Fibroblast of lung (primary cell): ENCODE measurements around the gene ITGA5. TPM values are rescaled to one million over a fixed set of nuclear protein-coding genes. Genes with fewer than 3 reads are reported as not detected.

Source experiments
- DNase-seq, 2 donors: peaks; one replicate each; pipeline versions ENCODE4 v3.0.0 to v3.0.0-alpha.2; 2010; ENCODE audit warnings: low read depth in 2 of 2
- H2AFZ ChIP-seq: 2 replicates; pipeline ENCODE4 v1.5.1; 2012; ENCODE audit warnings: low read length, control low read depth, inconsistent platforms
- H3K27ac ChIP-seq: 2 replicates; pipeline ENCODE4 v1.5.1; 2011; ENCODE audit warnings: low read length, control low read depth; ENCODE audit not compliant: insufficient read depth
- H3K27me3 ChIP-seq: 2 replicates; pipeline ENCODE4 v1.5.1; 2011; ENCODE audit warnings: mild to moderate bottlenecking, low read length; ENCODE audit not compliant: control insufficient read depth, insufficient read depth
- H3K36me3 ChIP-seq: 2 replicates; pipeline ENCODE4 v1.5.1; 2011; ENCODE audit warnings: low read length; ENCODE audit not compliant: control insufficient read depth, insufficient read depth
- H3K4me1 ChIP-seq: 2 replicates; pipeline ENCODE4 v1.5.1; 2011; ENCODE audit warnings: low read length; ENCODE audit not compliant: control insufficient read depth, insufficient read depth; ENCODE audit errors: extremely low read depth
- H3K4me2 ChIP-seq: 2 replicates; pipeline ENCODE4 v1.5.1; 2011; ENCODE audit warnings: low read length, control low read depth; ENCODE audit not compliant: insufficient read depth; ENCODE audit errors: extremely low read depth
- H3K4me3 ChIP-seq, 4 experiments: fragments of 200-600 bp in 1 of 4; sonication (generic) in 1 of 4; replicated peaks in 1 of 4; 2 replicates each; pipeline ENCODE4 v1.5.1; 2011 to 2016; ENCODE audit warnings: low read length in 4 of 4, low read depth in 3 of 4, mild to moderate bottlenecking in 3 of 4, control low read depth in 2 of 4, inconsistent platforms in 1 of 4, mixed read lengths in 1 of 4; ENCODE audit not compliant: insufficient read depth in 1 of 4; ENCODE audit errors: control extremely low read depth in 1 of 4
- H3K79me2 ChIP-seq: 2 replicates; pipeline ENCODE4 v1.5.1; 2012; ENCODE audit warnings: mild to moderate bottlenecking, low read length, inconsistent platforms; ENCODE audit not compliant: control insufficient read depth, insufficient read depth
- H3K9ac ChIP-seq: 2 replicates; pipeline ENCODE4 v1.5.1; 2011; ENCODE audit warnings: mild to moderate bottlenecking, low read length, control low read depth; ENCODE audit not compliant: insufficient read depth
- H3K9me3 ChIP-seq: 2 replicates; pipeline ENCODE4 v1.5.1; 2012; ENCODE audit warnings: low read depth, low read length; ENCODE audit not compliant: control insufficient read depth, insufficient read depth
- H4K20me1 ChIP-seq: 2 replicates; pipeline ENCODE4 v1.5.1; 2011; ENCODE audit warnings: low read length; ENCODE audit not compliant: control insufficient read depth, insufficient read depth; ENCODE audit errors: extremely low read depth
- CTCF ChIP-seq, 2 donors: IDR thresholded peaks in 1 of 2; conservative IDR thresholded peaks in 1 of 2; 1 replicate in 1 of 2; 2 replicates in 1 of 2; pipeline ENCODE4 v1.5.1; 2011 to 2012; ENCODE audit warnings: low read length in 2 of 2, control low read depth in 1 of 2, inconsistent platforms in 1 of 2, low read depth in 1 of 2, mild to moderate bottlenecking in 1 of 2
- EZH2 ChIP-seq: IDR thresholded peaks from 2 replicates; pipeline ENCODE4 v1.5.1; 2012; ENCODE audit warnings: low read length, control low read depth, mild to moderate bottlenecking; ENCODE audit errors: missing control alignments
- polyA plus RNA-seq, 2 donors: library from polyadenylated mRNA; depleted of rRNA in 1 of 2; stranded (reverse) in 1 of 2; unstranded in 1 of 2; fragments of >200 nt; gene quantifications; 2 replicates each; pipeline ENCODE4 v1.2.1, GENCODE V29; 2011 to 2012; ENCODE audit warnings: missing spikeins in 1 of 2
- total RNA-seq: library from RNA; depleted of rRNA; stranded (reverse); fragments of >200 nt; gene quantifications from 2 replicates; pipeline ENCODE4 v1.2.1, GENCODE V29; 2014

ITGA5 gene
- total and polyA plus RNA-seq, 2 donors (not counting 1 experiment from before 2014, with no cell fraction given), result 199 to 232 TPM

- H3K4me2 ChIP-seq, result peak overlapping the region; percentile 90
- no peaks in the 10 kb centered on the region for H3K79me2 ChIP-seq
- H3K27me3 ChIP-seq, result no peaks in the 10 kb centered on the region
- H3K9ac ChIP-seq, result peak overlapping the region; percentile 40
- peak overlapping the region; percentile 39 for H3K27ac ChIP-seq
- no peak for TF ChIP-seq CTCF (conservative IDR thresholded peaks at IDR 0.05 in 1 of 2, IDR thresholded peaks at IDR 0.05 in 1 of 2; ENCODE audit: low read depth in 1 of 2, low read length in 2 of 2)
- TF ChIP-seq EZH2, result no peak
- peaks cover 9% of the 10 kb centered on the region for H3K4me1 ChIP-seq
- DNase-seq, result no peak
- H3K36me3 ChIP-seq, result no peaks in the 10 kb centered on the region
- peak overlapping the region; percentile 50 to 61 (median 56) for H3K4me3 ChIP-seq
- peak overlapping the region; percentile 58 for H2AFZ ChIP-seq
- no peaks in the 10 kb centered on the region for H4K20me1 ChIP-seq
- H3K9me3 ChIP-seq, result no peaks in the 10 kb centered on the region
Observed at GRCh38 chr12:54378796-54379397, 40.2 kb downstream of the ITGA5 start.

- TF ChIP-seq EZH2, result no peak
- no peak for TF ChIP-seq CTCF (conservative IDR thresholded peaks at IDR 0.05 in 1 of 2, IDR thresholded peaks at IDR 0.05 in 1 of 2; ENCODE audit: low read depth in 1 of 2, low read length in 2 of 2)
- Histone ChIP-seq H3K4me1 (peaks cover 4% of the 10 kb centered on the region), H3K27me3 (no peaks in the 10 kb centered on the region), H3K79me2 (no peaks in the 10 kb centered on the region), H3K4me2 (peak overlapping the region; percentile 73), H3K27ac (no peak overlapping the region), H4K20me1 (no peaks in the 10 kb centered on the region), H3K9me3 (no peaks in the 10 kb centered on the region), H3K4me3 (peak overlapping the region in 1 of 4 experiments; percentile 61), H2AFZ (no peak overlapping the region), H3K36me3 (no peaks in the 10 kb centered on the region), H3K9ac (no peak overlapping the region)
- DNase-seq, result no peak
Observed at GRCh38 chr12:54377797-54378515, 41.1 kb downstream of the ITGA5 start.

GRCh38 chr12:54377007-54377406, 42.1 kb downstream of the ITGA5 start:
- no peak overlapping the region for H3K9ac ChIP-seq
- no peak for DNase-seq
- TF ChIP-seq EZH2, result no peak
- no peak for TF ChIP-seq CTCF (conservative IDR thresholded peaks at IDR 0.05 in 1 of 2, IDR thresholded peaks at IDR 0.05 in 1 of 2; ENCODE audit: low read depth in 1 of 2, low read length in 2 of 2)
- no peak overlapping the region for H3K4me2 ChIP-seq
- peaks cover 5% of the 10 kb centered on the region for H3K4me1 ChIP-seq
- H3K36me3 ChIP-seq, result no peaks in the 10 kb centered on the region
- H3K9me3 ChIP-seq, result no peaks in the 10 kb centered on the region
- no peak overlapping the region for H3K27ac ChIP-seq
- H3K27me3 ChIP-seq, result no peaks in the 10 kb centered on the region
- no peak overlapping the region for H3K4me3 ChIP-seq
- H2AFZ ChIP-seq, result no peak overlapping the region
- H3K79me2 ChIP-seq, result no peaks in the 10 kb centered on the region
- no peaks in the 10 kb centered on the region for H4K20me1 ChIP-seq
